Dendritic cell treated with granulocyte-macrophage colony-stimulating factor and Interleukin-4, amounts not matched to agents 40 ng/mL and 50 ng/mL, for 4 days (primary cell): ENCODE data around the gene TTL.

Source experiments
- H3K27ac Mint-ChIP-seq: one replicate; pipeline ENCODE4 v1.8.0; 2022; ENCODE audit warnings: mild to moderate bottlenecking, mixed read lengths
- H3K27me3 Mint-ChIP-seq: one replicate; pipeline ENCODE4 v1.8.0; 2022; ENCODE audit warnings: mild to moderate bottlenecking, mixed read lengths
- H3K36me3 Mint-ChIP-seq: one replicate; pipeline ENCODE4 v1.8.0; 2022; ENCODE audit warnings: low read depth, mixed read lengths
- H3K4me1 Mint-ChIP-seq: one replicate; pipeline ENCODE4 v1.8.0; 2022; ENCODE audit warnings: low read depth, mixed read lengths
- H3K4me3 Mint-ChIP-seq: one replicate; pipeline ENCODE4 v1.8.0; 2022; ENCODE audit warnings: mild to moderate bottlenecking, moderate library complexity, mixed read lengths
- H3K9me3 Mint-ChIP-seq: one replicate; pipeline ENCODE4 v1.8.0; 2022; ENCODE audit warnings: mixed read lengths
- intact Hi-C: fragments of 100-400 bp; cut with micrococcal nuclease; formaldehyde crosslinking; loops from one replicate; pipeline ENCODE4 v1.15.0; 2022

Gene TTL

GRCh38 chr2:112585873-112586464, 104.0 kb downstream of the TTL start:
- no peaks in the 10 kb centered on the region for H3K9me3 Mint-ChIP-seq
- intact Hi-C loops: no loop called here
- H3K27me3 Mint-ChIP-seq: no peaks in the 10 kb centered on the region
- no peak overlapping the region for H3K4me3 Mint-ChIP-seq
- peaks cover 60% of the 10 kb centered on the region for H3K36me3 Mint-ChIP-seq
- peaks cover 54% of the 10 kb centered on the region for H3K4me1 Mint-ChIP-seq
- H3K27ac Mint-ChIP-seq: peak overlapping the region; percentile 95

- Mint-ChIP-seq H3K27me3 (no peaks in the 10 kb centered on the region), H3K27ac (no peak overlapping the region), H3K36me3 (peaks cover 70% of the 10 kb centered on the region), H3K4me3 (no peak overlapping the region), H3K4me1 (peaks cover 41% of the 10 kb centered on the region), H3K9me3 (no peaks in the 10 kb centered on the region)
- intact Hi-C loops: no loop called here
These were observed 106.7 kb downstream of the TTL start for GRCh38 chr2:112588611-112589045.
